Stimulated activated naive CD8-positive, alpha-beta T cell treated with anti-CD3 and anti-CD28 coated beads, Interleukin-15, Interleukin-2, amounts not matched to agents 100 ng/mL and 50 ng/mL, for 24 hours (primary cell): ENCODE results near the gene PHLDA2.

Source experiments
- H3K27ac Mint-ChIP-seq: one replicate; pipeline ENCODE4 v1.8.0; 2021; ENCODE audit warnings: mild to moderate bottlenecking, mixed read lengths
- H3K27me3 Mint-ChIP-seq: one replicate; pipeline ENCODE4 v1.8.0; 2021; ENCODE audit warnings: mixed read lengths
- H3K36me3 Mint-ChIP-seq: one replicate; pipeline ENCODE4 v1.8.0; 2021; ENCODE audit warnings: low read depth, mixed read lengths
- H3K4me1 Mint-ChIP-seq: one replicate; pipeline ENCODE4 v1.8.0; 2021; ENCODE audit warnings: low read depth, mixed read lengths
- H3K4me3 Mint-ChIP-seq: one replicate; pipeline ENCODE4 v1.8.0; 2021; ENCODE audit warnings: mild to moderate bottlenecking, mixed read lengths
- H3K9me3 Mint-ChIP-seq: one replicate; pipeline ENCODE4 v1.8.0; 2021; ENCODE audit warnings: mixed read lengths

Gene PHLDA2

GRCh38 chr11:2890466-2891294, 38.5 kb downstream of the PHLDA2 start:
- H3K27ac Mint-ChIP-seq: no peak overlapping the region
- no peaks in the 10 kb centered on the region for H3K27me3 Mint-ChIP-seq
- H3K4me3 Mint-ChIP-seq: no peak overlapping the region
- no peaks in the 10 kb centered on the region for H3K36me3 Mint-ChIP-seq
- H3K4me1 Mint-ChIP-seq: peaks cover 14% of the 10 kb centered on the region
- H3K9me3 Mint-ChIP-seq: no peaks in the 10 kb centered on the region

- H3K4me1 Mint-ChIP-seq: peaks cover 17% of the 10 kb centered on the region
- H3K27me3 Mint-ChIP-seq: no peaks in the 10 kb centered on the region
- no peak overlapping the region for H3K4me3 Mint-ChIP-seq
- no peaks in the 10 kb centered on the region for H3K9me3 Mint-ChIP-seq
- H3K36me3 Mint-ChIP-seq: no peaks in the 10 kb centered on the region
- H3K27ac Mint-ChIP-seq: no peak overlapping the region
These were observed 39.6 kb downstream of the PHLDA2 start for GRCh38 chr11:2889362-2890273.

GRCh38 chr11:2888266-2888968, 40.8 kb downstream of the PHLDA2 start:
- Mint-ChIP-seq H3K27ac (no peak overlapping the region), H3K4me1 (peaks cover 17% of the 10 kb centered on the region), H3K4me3 (no peak overlapping the region), H3K36me3 (no peaks in the 10 kb centered on the region), H3K9me3 (no peaks in the 10 kb centered on the region), H3K27me3 (peaks cover under 1% of the 10 kb centered on the region)

GRCh38 chr11:2887515-2888195, 41.6 kb downstream of the PHLDA2 start:
- Mint-ChIP-seq H3K27ac (no peak overlapping the region), H3K4me3 (no peak overlapping the region)

GRCh38 chr11:2886936-2887335, 42.3 kb downstream of the PHLDA2 start:
- Mint-ChIP-seq H3K4me1 (peaks cover 17% of the 10 kb centered on the region), H3K4me3 (no peak overlapping the region), H3K27ac (no peak overlapping the region), H3K9me3 (no peaks in the 10 kb centered on the region), H3K36me3 (no peaks in the 10 kb centered on the region), H3K27me3 (peaks cover 9% of the 10 kb centered on the region)

More at GRCh38 chr11:2887515-2888195, 41.6 kb downstream of the PHLDA2 start:
- H3K27me3 Mint-ChIP-seq: peaks cover 8% of the 10 kb centered on the region
- peaks cover 20% of the 10 kb centered on the region for H3K4me1 Mint-ChIP-seq
- H3K36me3 Mint-ChIP-seq: no peaks in the 10 kb centered on the region
- no peaks in the 10 kb centered on the region for H3K9me3 Mint-ChIP-seq

- no peaks in the 10 kb centered on the region for H3K36me3 Mint-ChIP-seq
- H3K27me3 Mint-ChIP-seq: peaks cover 9% of the 10 kb centered on the region
- no peaks in the 10 kb centered on the region for H3K9me3 Mint-ChIP-seq
- H3K4me1 Mint-ChIP-seq: peaks cover 11% of the 10 kb centered on the region
- H3K27ac Mint-ChIP-seq: no peak overlapping the region
- H3K4me3 Mint-ChIP-seq: peak overlapping the region; percentile 20
These were observed 42.9 kb downstream of the PHLDA2 start for GRCh38 chr11:2886191-2886894.

DNA sequence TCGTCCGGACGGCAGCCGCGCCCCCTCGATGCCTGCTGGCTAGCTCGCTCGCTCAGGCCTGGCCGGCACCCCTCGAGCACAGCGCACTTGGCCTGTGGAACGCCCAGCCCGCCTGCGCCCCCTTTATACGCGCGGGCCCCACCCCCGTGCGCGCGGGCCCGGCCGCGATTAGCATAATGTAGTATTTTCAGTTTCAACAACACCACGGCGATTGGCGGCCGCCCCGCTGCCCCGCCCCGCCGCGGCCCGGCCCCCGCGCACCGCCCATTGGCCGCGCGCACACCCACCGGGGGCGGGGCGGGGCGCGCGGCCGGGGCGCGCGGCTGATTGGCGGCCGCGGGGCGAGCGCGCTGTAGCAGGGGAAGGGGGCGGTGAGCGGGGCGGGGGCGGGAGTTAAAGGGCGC, 43.5 kb downstream of the PHLDA2 start, which contains the start of gene CDKN1C:
TSS of gene CDKN1C (minus strand) at position 98 of the 404 bp plus-strand sequence. CDS start 319 bp downstream, outside the sequence.
- no peaks in the 10 kb centered on the region for H3K36me3 Mint-ChIP-seq
- no peaks in the 10 kb centered on the region for H3K9me3 Mint-ChIP-seq
- H3K27ac Mint-ChIP-seq: no peak within 1 kb of the TSS
- peaks cover 9% of the 10 kb centered on the region for H3K27me3 Mint-ChIP-seq
- peaks cover 10% of the 10 kb centered on the region for H3K4me1 Mint-ChIP-seq
- H3K4me3 Mint-ChIP-seq: peak within 1 kb of the TSS; percentile 80

DNA sequence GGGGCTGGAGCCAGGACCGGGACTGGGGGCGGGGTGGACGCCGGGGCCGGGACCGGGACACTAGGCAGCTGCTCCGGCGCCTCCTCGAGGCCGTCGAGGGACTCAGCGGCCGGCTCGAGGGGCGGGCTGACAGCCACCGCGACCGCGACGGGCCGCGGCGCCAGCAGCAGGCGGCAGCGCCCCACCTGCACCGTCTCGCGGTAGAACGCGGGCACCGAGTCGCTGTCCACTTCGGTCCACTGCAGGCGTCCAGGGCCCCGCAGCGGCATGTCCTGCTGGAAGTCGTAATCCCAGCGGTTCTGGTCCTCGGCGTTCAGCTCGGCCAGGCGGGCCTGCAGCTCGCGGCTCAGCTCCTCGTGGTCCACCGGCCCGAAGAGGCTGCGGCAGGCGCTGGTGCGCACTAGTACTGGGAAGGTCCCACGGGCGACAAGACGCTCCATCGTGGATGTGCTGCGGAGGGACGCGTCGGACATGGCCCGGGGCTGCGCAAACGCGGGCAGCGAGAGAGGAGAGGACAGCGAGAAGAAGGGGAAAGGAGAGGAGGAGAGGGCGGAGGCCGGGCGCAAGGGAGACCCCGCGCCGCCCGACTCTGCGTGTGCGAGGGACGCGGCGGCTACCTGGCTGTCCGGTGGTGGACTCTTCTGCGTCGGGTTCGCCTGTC, 44.1 kb downstream of the PHLDA2 start:
- Mint-ChIP-seq H3K27me3 (peaks cover 9% of the 10 kb centered on the region), H3K4me3 (peak overlapping the region; percentile 80), H3K4me1 (peaks cover 10% of the 10 kb centered on the region), H3K9me3 (no peaks in the 10 kb centered on the region), H3K36me3 (no peaks in the 10 kb centered on the region), H3K27ac (no peak overlapping the region)

DNA sequence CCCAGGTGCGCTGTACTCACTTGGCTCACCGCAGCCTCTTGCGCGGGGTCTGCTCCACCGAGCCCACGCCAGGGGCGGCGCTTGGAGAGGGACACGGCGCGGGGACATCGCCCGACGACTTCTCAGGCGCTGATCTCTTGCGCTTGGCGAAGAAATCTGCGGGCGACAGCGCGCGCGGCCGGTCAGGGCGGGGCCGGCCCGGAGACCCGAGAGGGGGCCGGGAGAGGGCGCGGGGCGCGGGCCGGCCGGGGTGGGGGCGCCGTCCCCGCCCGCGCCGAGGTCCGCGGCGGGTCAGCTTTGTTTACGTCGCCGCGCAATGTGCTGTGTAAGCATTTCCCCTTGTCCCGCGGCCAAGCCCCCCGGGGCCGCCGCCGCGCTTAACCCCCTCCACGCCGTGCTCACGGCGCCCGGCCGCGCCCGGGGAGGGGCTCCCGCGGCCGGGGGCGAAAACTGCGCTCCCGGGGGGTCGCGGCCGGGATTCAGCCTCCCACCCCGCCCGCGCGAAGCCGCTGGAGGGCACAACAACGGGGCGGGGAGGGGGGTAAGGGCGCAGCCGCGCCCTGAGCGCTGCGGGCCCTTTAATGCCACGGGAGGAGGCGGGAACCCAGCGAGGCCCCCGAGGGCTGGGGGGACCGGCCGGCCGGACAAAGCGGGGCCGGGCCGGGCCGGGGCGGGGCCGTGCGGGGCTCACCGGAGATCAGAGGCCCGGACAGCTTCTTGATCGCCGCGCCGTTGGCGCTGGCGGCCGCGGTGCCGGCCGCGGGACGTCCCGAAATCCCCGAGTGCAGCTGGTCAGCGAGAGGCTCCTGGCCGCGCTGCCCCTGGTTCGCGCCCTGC, 45.0 kb downstream of the PHLDA2 start:
- H3K27me3 Mint-ChIP-seq: peaks cover 9% of the 10 kb centered on the region
- H3K27ac Mint-ChIP-seq: no peak overlapping the region
- H3K9me3 Mint-ChIP-seq: no peaks in the 10 kb centered on the region
- no peaks in the 10 kb centered on the region for H3K36me3 Mint-ChIP-seq
- H3K4me3 Mint-ChIP-seq: no peak overlapping the region
- H3K4me1 Mint-ChIP-seq: peaks cover 10% of the 10 kb centered on the region

DNA sequence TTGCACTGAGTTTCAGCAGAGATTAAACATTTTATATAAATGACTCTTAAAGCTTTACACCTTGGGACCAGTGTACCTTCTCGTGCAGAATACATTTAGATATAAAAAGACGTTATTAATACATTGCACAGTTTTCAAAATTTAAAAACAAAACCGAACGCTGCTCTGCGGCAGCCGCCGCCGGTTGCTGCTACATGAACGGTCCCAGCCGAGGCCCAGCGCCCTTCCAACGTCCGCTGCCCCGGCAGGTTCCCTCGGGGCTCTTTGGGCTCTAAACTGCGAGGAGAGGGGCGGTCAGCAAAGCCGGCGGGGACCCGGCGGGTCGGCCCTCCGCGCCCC, 45.6 kb downstream of the PHLDA2 start:
- Mint-ChIP-seq H3K27me3 (peaks cover 9% of the 10 kb centered on the region), H3K4me1 (peaks cover 10% of the 10 kb centered on the region), H3K4me3 (no peak overlapping the region), H3K36me3 (no peaks in the 10 kb centered on the region), H3K9me3 (no peaks in the 10 kb centered on the region), H3K27ac (no peak overlapping the region)

DNA sequence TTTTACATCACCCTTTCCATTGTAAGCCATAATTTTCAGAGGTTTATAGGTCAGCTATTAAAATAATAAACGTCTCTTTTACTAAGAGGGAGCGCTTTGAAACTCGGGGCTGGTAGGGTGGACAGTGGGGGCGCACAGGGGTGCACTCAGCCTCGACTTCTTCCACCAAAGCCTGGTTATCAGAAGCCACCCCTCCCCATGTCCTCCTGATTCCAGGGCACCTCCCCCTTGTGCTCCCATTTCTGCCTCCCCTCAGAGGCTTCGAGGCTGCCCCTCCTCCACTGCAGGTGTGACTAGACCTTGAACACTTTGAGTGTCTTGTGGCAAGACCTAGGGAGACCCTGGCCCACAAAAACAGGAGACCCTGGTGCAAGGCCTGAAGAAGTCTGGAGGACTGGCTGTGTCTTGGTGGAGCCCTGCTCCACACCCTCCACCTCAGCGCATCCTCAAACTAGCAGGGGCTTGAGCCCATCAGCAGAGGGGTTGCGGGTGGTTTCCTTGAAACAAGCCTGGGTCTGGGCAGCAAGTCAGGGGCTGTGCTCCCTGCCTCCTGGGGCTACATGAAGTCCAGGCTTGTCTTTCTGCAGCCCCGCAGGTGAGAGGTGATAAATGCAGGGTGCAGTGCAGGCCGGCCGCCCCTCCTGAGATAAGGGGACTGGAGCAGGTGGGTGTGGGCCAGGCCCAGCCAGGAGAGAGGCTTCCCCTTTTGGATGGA, 46.7 kb downstream of the PHLDA2 start:
- no peak overlapping the region for H3K27ac Mint-ChIP-seq
- H3K4me1 Mint-ChIP-seq: peaks cover 7% of the 10 kb centered on the region
- H3K4me3 Mint-ChIP-seq: no peak overlapping the region
- H3K36me3 Mint-ChIP-seq: no peaks in the 10 kb centered on the region
- H3K27me3 Mint-ChIP-seq: peaks cover 9% of the 10 kb centered on the region
- H3K9me3 Mint-ChIP-seq: no peaks in the 10 kb centered on the region

- no peaks in the 10 kb centered on the region for H3K36me3 Mint-ChIP-seq
- peaks cover 7% of the 10 kb centered on the region for H3K4me1 Mint-ChIP-seq
- H3K9me3 Mint-ChIP-seq: no peaks in the 10 kb centered on the region
- H3K4me3 Mint-ChIP-seq: no peak overlapping the region
- H3K27ac Mint-ChIP-seq: no peak overlapping the region
- peaks cover 9% of the 10 kb centered on the region for H3K27me3 Mint-ChIP-seq
These were observed 47.2 kb downstream of the PHLDA2 start for GRCh38 chr11:2881981-2882375.
